Mucosa of gallbladder (tissue), 1 donor: ENCODE results near the gene CD74. TPM values are rescaled to one million over a fixed set of nuclear protein-coding genes. Genes with fewer than 3 reads are reported as not detected.
"Not testable (repeated sequence)": the region's sequence is repeated elsewhere in the genome, so short reads cannot be mapped to it uniquely, and the experiment has no call there.

Experiments used
- DNase-seq: peaks from one replicate; pipeline ENCODE4 v3.0.0-alpha.2; 2020; ENCODE audit warnings: low spot score
- total RNA-seq: library from RNA; stranded (reverse); gene quantifications from one replicate; pipeline ENCODE4 v1.2.1, GENCODE V29; 2021
- donor health status: DM: no; HTN: no; CAD: no.

The CD74 gene
- total RNA-seq = 1,336 TPM

GRCh38 chr5:150412319-150413175 is at the start of gene CD74:
CD74 (minus strand) TSS chr5:150412910; CDS start chr5:150412749, 161 bp downstream.
- peak; percentile 88 for DNase-seq

GRCh38 chr5:150461231-150461630 is 48.5 kb upstream of the CD74 start:
- no peak for DNase-seq

- DNase-seq = no peak
Observed at GRCh38 chr5:150460781-150461180, 48.1 kb upstream of the CD74 start.

DNA sequence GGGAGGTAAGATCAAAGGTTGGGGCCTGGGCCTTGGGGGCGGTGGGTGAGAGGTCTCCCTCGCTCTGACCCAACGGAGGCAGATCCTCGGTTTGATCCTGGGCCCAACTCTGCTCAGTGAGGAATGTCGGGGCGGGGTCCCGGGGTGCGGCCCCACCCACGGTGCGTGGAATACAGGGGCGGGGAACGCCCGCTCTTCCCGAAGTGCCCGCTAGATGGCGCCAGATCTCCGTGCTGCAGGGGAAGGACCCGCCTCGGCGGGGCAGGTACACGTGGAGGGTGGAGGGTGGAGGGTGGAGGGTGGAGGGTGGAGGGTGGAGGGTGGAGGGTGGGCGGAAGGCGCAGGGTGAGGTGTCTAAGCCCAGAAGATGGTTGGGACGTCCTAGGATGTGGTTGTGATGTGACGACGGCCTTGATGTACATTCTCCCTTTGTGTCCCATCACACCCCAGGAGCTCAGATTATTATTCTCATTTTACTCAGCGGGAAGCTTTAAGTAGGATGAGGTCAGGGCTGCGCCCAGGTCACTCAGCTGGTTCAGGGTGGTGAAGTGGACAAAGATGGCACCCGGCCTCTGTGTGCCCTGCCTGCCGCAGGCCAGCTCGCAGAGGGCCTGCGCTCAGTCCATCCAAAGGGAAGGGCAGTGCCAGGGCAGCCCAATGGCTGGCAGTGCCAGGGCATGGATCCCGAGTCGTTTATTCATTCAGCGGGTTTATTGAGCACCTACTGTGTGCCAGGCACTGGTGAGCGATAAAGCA is 46.3 kb upstream of the CD74 start:
- DNase-seq = peak; percentile 71

- DNase-seq = no peak
Observed at GRCh38 chr5:150457562-150458240, 45.0 kb upstream of the CD74 start.

- DNase-seq = no peak
Observed at GRCh38 chr5:150457121-150457520, 44.4 kb upstream of the CD74 start.

- DNase-seq = no peak
Observed at GRCh38 chr5:150454492-150455229, 42.0 kb upstream of the CD74 start.

DNA sequence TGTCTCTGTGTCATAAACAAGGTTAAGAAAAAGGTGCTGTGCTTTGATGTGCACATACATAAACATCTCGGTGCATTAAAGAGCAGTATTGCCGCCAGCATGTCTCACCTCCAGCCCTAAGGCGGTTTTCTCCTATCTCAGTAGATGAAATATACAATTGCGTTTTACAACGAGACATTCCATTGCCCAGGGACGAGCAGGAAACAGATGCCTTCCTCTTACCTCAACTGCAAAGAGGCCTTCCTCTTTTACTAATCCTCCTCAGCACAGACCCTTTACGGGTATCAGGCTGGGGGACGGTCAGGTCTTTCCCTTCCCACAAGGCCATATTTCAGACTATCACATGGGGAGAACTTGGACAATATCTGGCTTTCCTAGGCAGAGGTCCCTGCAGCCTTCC is 41.3 kb upstream of the CD74 start:
- DNase-seq = not testable (repeated sequence)

GRCh38 chr5:150452914-150453313 is 40.2 kb upstream of the CD74 start:
- no peak for DNase-seq

- no peak for DNase-seq
Observed at GRCh38 chr5:150451594-150451993, 38.9 kb upstream of the CD74 start.

DNA sequence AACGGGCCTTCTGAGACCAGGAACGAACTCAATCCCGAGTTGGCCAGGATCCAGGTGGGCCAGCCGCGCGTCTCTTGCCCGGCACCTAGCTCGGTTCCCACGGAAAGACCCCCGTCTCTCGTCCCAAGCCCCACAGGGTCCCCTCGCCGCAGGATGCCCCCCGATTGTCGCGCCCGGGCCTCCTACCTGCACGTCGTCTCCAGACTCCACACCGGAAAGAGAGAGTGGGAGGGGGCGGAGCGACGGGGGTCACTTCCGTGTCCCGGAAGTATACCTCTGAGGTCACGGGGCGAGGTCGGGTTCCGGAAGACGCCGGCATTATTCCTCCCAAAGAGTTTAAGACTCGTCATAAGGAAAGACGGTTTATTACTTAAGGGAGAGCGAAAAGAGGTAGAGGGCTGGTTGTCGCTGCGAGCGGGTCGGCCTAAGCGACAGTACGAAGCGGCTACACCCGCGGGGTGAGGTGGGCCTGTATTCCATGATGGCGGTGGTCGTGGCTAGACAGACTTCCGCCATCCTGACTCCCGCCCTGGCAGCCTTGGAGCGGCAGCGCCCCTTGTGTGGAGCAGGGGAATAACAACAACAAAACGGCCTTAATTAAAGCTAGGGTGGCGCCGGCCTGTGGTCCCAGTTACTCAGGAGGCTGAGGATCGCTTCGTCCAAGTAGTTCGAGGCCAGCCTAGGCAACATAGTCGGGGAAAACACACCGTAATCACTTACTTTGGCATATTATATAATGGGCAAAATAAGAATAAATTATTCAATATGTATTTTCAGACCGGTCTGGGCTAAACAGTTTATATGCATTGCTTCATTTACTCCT is 37.0 kb upstream of the CD74 start, which contains the start of gene RPS14:
Gene RPS14, minus strand, starts transcription at position 223 of the 823 bp plus-strand sequence. CDS start 2,006 bp downstream, outside the sequence.
- peak; percentile 94 for DNase-seq

DNA sequence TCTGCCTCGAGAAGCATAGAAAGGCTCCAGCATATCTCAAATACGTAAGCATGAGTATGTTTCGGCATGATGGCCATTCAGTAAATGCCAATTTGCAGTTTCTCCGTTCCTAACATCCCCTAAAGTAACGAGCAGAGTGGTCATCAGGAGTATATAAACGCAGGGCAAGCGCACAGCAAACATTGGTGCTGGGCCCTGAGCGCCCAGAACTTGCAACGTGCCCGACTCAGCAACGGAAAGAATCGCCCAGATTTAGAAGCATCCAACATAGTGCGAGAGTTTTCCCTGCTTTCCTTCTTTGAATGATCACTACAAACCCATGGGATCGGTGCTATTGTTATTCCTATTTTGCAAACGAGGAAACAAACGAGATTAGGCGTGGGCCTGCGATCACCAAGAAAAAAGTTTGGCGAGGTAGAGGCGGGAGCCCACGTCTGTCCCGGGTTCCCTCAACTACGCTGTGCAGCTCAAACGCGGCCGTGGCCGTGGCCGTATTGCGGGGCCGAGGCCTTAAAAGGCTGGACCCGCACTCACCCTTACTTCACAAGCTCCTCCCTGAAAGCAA is 36.3 kb upstream of the CD74 start:
- DNase-seq = no peak

DNA sequence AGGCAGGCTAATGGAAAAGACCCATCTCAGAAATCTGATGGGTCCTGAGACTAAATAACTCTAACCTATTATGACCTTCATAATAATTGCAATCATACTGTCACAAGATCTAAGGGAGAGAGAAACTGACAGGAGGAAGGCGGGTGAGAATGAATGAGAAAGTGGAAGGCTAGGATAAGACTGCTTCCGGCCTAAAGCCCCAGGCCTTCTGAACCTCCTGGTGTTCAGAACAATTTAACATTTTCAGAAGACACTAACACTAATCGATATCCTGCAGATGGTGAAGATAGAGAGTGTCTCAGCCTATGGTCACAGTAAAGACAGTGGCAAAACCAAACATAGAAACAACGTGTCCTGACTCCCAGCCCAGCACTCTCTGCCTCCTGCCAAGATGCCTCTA is 35.6 kb upstream of the CD74 start:
- no peak for DNase-seq

DNA sequence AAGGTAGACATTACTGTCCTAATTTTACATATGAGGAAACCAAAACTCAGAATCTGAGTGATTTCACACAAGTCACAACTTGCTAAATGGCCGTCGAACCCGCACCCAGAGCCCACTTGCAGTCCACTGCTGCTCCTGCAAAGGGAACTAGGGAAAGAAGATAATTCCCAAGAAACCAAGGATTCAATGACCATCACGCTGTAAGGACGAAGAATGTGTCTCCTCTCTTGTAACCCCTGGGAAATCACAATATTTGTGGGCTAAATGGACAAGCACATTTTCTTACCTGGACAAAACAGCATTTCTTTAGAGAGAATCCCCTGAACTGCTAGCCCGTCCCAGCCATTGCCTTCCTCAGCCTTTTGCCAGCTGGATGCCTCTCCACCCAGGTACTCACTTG is 34.5 kb upstream of the CD74 start:
- no peak for DNase-seq

GRCh38 chr5:150446583-150446982 is 33.9 kb upstream of the CD74 start:
- no peak for DNase-seq

GRCh38 chr5:150446088-150446487 is 33.4 kb upstream of the CD74 start:
- DNase-seq = no peak

DNA sequence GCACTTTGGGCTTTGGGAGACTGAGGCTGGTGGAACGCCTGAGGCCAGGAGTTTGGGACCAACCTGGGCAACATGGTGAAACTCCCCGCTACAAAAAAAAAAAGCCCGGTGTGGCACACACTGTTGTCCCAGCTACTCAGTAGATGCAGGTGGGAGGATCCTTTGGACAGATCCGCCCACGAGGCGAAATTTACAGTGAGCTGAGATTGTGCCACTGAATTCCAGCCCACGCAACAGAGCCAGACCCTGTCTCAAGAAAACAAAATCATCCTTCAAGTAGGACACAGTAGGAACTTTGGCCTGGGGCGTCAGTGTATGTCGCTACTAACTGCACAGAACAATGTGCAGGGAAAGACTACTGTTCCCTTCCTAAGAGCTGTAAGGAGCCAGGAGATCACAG is 32.1 kb upstream of the CD74 start:
- no peak for DNase-seq

DNA sequence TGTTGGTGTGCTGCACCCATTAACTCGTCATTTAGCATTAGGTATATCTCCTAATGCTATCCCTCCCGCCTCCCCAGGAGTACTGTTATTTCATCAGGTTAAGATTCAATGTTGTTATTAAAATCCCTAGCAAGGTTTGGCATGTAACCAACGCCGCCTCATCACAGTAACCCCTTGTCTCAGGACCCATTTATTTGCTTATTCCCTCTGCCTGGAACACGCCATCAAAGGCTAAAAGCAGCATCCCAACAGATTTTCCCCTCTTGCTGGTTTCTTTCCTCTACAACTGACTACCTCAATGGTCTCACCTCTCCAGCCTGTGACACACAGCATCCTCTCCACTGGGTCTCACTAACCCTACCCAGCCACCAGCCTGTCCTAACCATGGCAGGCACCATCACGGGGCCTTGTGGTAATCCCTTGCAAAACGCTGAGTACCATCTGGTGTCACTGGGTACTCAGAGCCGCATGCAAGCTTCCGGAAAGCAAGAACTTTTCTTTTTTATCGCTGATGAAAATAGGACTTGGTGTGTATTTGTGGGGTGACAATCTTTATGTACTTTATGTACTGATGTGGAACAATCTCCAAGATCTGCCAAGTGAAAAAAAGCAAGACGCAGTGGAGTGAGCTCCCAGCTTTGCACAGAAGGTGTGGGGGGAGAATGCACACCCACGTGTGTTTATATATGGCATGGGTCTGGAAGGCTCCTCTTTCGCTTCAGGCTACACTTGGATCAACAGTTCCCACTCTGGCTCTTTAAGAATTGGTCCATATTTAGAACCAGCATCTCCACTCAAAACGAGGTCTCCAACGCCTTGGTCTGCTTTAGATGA is 30.7 kb upstream of the CD74 start:
- DNase-seq = no peak

- DNase-seq = no peak
Observed at GRCh38 chr5:150442699-150443080, 30.0 kb upstream of the CD74 start.
